WTC11 (cell line): ENCODE measurements around the gene COPS6. TPM values are rescaled to one million over a fixed set of nuclear protein-coding genes. Genes with fewer than 3 reads are reported as not detected.

Experiments used
- ATAC-seq: fragments of 200-7000 bp; cut with Tn5 transposase; 2 replicates; pipeline ENCODE4 v1.10.0; 2021; ENCODE audit warnings: mild to moderate bottlenecking, moderate library complexity
- CTCF ChIA-PET: fragments of 300-600 bp; sonication (Branson Sonifier 250); formaldehyde crosslinking; loops from one replicate; lab custom pipeline; 2021; ENCODE audit warnings: antibody characterized with exemption; lab: Charles Lee
- POLR2A ChIA-PET: fragments of 350-600 bp; sonication (Branson Sonifier 250); formaldehyde crosslinking; loops from one replicate; lab custom pipeline; 2021; ENCODE audit warnings: antibody characterized with exemption; lab: Charles Lee
- DNase-seq: peaks from one replicate; pipeline ENCODE4 v3.0.0; 2021; ENCODE audit warnings: low spot score
- H3K27ac Mint-ChIP-seq: 2 replicates; pipeline ENCODE4 v1.8.0; 2021; ENCODE audit warnings: mixed read lengths
- H3K27me3 Mint-ChIP-seq: 2 replicates; pipeline ENCODE4 v1.8.0; 2021; ENCODE audit warnings: low read depth, mild to moderate bottlenecking, moderate library complexity, mixed read lengths
- H3K36me3 Mint-ChIP-seq: 2 replicates; pipeline ENCODE4 v1.8.0; 2021; ENCODE audit warnings: mixed read lengths
- H3K4me1 Mint-ChIP-seq: 2 replicates; pipeline ENCODE4 v1.8.0; 2022; ENCODE audit warnings: mixed read lengths
- H3K4me3 Mint-ChIP-seq: 2 replicates; pipeline ENCODE4 v1.8.0; 2021; ENCODE audit warnings: mild to moderate bottlenecking, moderate library complexity, mixed read lengths
- H3K9me3 Mint-ChIP-seq: 2 replicates; pipeline ENCODE4 v1.8.0; 2021; ENCODE audit warnings: mixed read lengths
- ELF4 ChIP-seq: sonication (generic); formaldehyde crosslinking; IDR thresholded peaks from 2 replicates; pipeline ENCODE4 v1.8.1; 2022; ENCODE audit warnings: low read depth, mild to moderate bottlenecking, moderate library complexity, missing genetic modification reagents
- GTF2I ChIP-seq: fragments of 250-450 bp; sonication (Bioruptor Pico); conservative IDR thresholded peaks from 2 replicates; pipeline ENCODE4 v1.4.0; 2021; ENCODE audit warnings: mild to moderate bottlenecking
- IRF2 ChIP-seq: sonication (generic); formaldehyde crosslinking; IDR thresholded peaks from 2 replicates; pipeline ENCODE4 v1.8.0; 2022; ENCODE audit warnings: low read depth, missing genetic modification reagents, borderline replicate concordance
- JAZF1 ChIP-seq: fragments of 250-450 bp; sonication (Bioruptor Pico); IDR thresholded peaks from 2 replicates; pipeline ENCODE4 v1.9.0; 2021; ENCODE audit warnings: moderate library complexity, mild to moderate bottlenecking, inconsistent platforms
- JUN ChIP-seq: sonication (generic); formaldehyde crosslinking; IDR thresholded peaks from 2 replicates; pipeline ENCODE4 v1.8.0; 2023; ENCODE audit warnings: mild to moderate bottlenecking, missing genetic modification reagents
- NFYB ChIP-seq: sonication (generic); formaldehyde crosslinking; conservative IDR thresholded peaks from 2 replicates; pipeline ENCODE4 v1.8.0; 2022; ENCODE audit warnings: low read depth, missing genetic modification reagents
- TEAD1 ChIP-seq: sonication (generic); formaldehyde crosslinking; IDR thresholded peaks from 2 replicates; pipeline ENCODE4 v1.8.0; 2022; ENCODE audit warnings: mild to moderate bottlenecking, missing genetic modification reagents
- TEAD4 ChIP-seq: sonication (generic); formaldehyde crosslinking; IDR thresholded peaks from 2 replicates; pipeline ENCODE4 v1.8.0; 2022; ENCODE audit warnings: mild to moderate bottlenecking, missing genetic modification reagents
- ZBTB21 ChIP-seq: sonication (generic); formaldehyde crosslinking; IDR thresholded peaks from 2 replicates; pipeline ENCODE4 v1.8.1; 2023; ENCODE audit warnings: mild to moderate bottlenecking, missing genetic modification reagents, borderline replicate concordance
- ZNF138 ChIP-seq: sonication (generic); formaldehyde crosslinking; conservative IDR thresholded peaks from 2 replicates; pipeline ENCODE4 v1.8.1; 2022; ENCODE audit warnings: mild to moderate bottlenecking, moderate library complexity, missing genetic modification reagents
- ZNF219 ChIP-seq: sonication (generic); formaldehyde crosslinking; IDR thresholded peaks from 2 replicates; pipeline ENCODE4 v1.8.0; 2023; ENCODE audit warnings: missing genetic modification reagents, mild to moderate bottlenecking, borderline replicate concordance
- ZNF263 ChIP-seq: sonication (generic); formaldehyde crosslinking; IDR thresholded peaks from 2 replicates; pipeline ENCODE4 v1.8.1; 2022; ENCODE audit warnings: low read depth, mild to moderate bottlenecking, moderate library complexity, missing genetic modification reagents
- ZNF671 ChIP-seq: fragments of 250-450 bp; sonication (Bioruptor Pico); IDR thresholded peaks from 2 replicates; pipeline ENCODE4 v1.8.0; 2021; ENCODE audit warnings: mild to moderate bottlenecking
- total RNA-seq: library from RNA; stranded (reverse); gene quantifications from 3 replicates; pipeline ENCODE4 v1.2.3, GENCODE V29; 2021
- TF ChIP-seq, protein P1 (sequence below): sonication (generic); formaldehyde crosslinking; IDR thresholded peaks from 2 replicates; pipeline ENCODE4 v1.8.1; 2023; ENCODE audit warnings: mild to moderate bottlenecking, missing genetic modification reagents, borderline replicate concordance
- TF ChIP-seq, protein P2 (sequence below): sonication (generic); formaldehyde crosslinking; IDR thresholded peaks from 2 replicates; pipeline ENCODE4 v1.8.1; 2022; ENCODE audit warnings: missing genetic modification reagents, borderline replicate concordance
- TF ChIP-seq, protein P3 (sequence below): fragments of 200-600 bp; IDR thresholded peaks from 2 replicates; pipeline ENCODE4 v1.8.0; 2022; ENCODE audit warnings: antibody characterized with exemption
- TF ChIP-seq, protein P4 (sequence below): fragments of 250-450 bp; sonication (Bioruptor Pico); IDR thresholded peaks from 2 replicates; pipeline ENCODE4 v1.9.0; 2021; ENCODE audit warnings: moderate library complexity, mild to moderate bottlenecking, inconsistent platforms, borderline replicate concordance
- TF ChIP-seq, protein P5 (sequence below): fragments of 250-450 bp; sonication (Bioruptor Pico); IDR thresholded peaks from 2 replicates; pipeline ENCODE4 v1.8.0; 2021; ENCODE audit warnings: mild to moderate bottlenecking
- TF ChIP-seq, protein P6 (sequence below): sonication (generic); formaldehyde crosslinking; IDR thresholded peaks from 2 replicates; pipeline ENCODE4 v1.8.1; 2022; ENCODE audit warnings: mild to moderate bottlenecking, missing genetic modification reagents, moderate library complexity, borderline replicate concordance
- TF ChIP-seq, protein P7 (sequence below): sonication (generic); formaldehyde crosslinking; IDR thresholded peaks from 2 replicates; pipeline ENCODE4 v1.8.1; 2023; ENCODE audit warnings: mild to moderate bottlenecking, missing genetic modification reagents, moderate library complexity
- TF ChIP-seq, protein P8 (sequence below): sonication (generic); formaldehyde crosslinking; IDR thresholded peaks from 2 replicates; pipeline ENCODE4 v1.8.0; 2022; ENCODE audit warnings: mild to moderate bottlenecking, missing genetic modification reagents

The COPS6 gene
- total RNA-seq, 1 experiment from 2014 or later = 118 TPM

DNA sequence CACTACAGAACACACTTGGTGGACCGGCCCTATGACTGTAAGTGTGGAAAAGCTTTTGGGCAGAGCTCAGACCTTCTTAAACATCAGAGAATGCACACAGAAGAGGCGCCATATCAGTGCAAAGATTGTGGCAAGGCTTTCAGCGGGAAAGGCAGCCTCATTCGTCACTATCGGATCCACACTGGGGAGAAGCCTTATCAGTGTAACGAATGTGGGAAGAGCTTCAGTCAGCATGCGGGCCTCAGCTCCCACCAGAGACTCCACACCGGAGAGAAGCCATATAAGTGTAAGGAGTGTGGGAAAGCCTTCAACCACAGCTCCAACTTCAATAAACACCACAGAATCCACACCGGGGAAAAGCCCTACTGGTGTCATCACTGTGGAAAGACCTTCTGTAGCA is 24.6 kb upstream of the COPS6 start:
- Mint-ChIP-seq H3K36me3 (peaks cover 54% of the 10 kb centered on the region), H3K9me3 (no peaks in the 10 kb centered on the region), H3K4me3 (no peak overlapping the region), H3K27me3 (no peaks in the 10 kb centered on the region), H3K4me1 (no peaks in the 10 kb centered on the region), H3K27ac (no peak overlapping the region)
- ATAC-seq (no peak), DNase-seq (no peak)
- no peak for TF ChIP-seq ZNF263 (CRISPR knock-in tag)
- no peak for TF ChIP-seq ELF4 (CRISPR knock-in tag)
- TF ChIP-seq, protein P1, sequence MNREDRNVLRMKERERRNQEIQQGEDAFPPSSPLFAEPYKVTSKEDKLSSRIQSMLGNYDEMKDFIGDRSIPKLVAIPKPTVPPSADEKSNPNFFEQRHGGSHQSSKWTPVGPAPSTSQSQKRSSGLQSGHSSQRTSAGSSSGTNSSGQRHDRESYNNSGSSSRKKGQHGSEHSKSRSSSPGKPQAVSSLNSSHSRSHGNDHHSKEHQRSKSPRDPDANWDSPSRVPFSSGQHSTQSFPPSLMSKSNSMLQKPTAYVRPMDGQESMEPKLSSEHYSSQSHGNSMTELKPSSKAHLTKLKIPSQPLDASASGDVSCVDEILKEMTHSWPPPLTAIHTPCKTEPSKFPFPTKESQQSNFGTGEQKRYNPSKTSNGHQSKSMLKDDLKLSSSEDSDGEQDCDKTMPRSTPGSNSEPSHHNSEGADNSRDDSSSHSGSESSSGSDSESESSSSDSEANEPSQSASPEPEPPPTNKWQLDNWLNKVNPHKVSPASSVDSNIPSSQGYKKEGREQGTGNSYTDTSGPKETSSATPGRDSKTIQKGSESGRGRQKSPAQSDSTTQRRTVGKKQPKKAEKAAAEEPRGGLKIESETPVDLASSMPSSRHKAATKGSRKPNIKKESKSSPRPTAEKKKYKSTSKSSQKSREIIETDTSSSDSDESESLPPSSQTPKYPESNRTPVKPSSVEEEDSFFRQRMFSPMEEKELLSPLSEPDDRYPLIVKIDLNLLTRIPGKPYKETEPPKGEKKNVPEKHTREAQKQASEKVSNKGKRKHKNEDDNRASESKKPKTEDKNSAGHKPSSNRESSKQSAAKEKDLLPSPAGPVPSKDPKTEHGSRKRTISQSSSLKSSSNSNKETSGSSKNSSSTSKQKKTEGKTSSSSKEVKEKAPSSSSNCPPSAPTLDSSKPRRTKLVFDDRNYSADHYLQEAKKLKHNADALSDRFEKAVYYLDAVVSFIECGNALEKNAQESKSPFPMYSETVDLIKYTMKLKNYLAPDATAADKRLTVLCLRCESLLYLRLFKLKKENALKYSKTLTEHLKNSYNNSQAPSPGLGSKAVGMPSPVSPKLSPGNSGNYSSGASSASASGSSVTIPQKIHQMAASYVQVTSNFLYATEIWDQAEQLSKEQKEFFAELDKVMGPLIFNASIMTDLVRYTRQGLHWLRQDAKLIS (CRISPR knock-in tag) = no peak
- no peak for TF ChIP-seq GTF2I (CRISPR knock-in tag)
- no peak for TF ChIP-seq JUN (CRISPR knock-in tag)
- TF ChIP-seq, protein P2, sequence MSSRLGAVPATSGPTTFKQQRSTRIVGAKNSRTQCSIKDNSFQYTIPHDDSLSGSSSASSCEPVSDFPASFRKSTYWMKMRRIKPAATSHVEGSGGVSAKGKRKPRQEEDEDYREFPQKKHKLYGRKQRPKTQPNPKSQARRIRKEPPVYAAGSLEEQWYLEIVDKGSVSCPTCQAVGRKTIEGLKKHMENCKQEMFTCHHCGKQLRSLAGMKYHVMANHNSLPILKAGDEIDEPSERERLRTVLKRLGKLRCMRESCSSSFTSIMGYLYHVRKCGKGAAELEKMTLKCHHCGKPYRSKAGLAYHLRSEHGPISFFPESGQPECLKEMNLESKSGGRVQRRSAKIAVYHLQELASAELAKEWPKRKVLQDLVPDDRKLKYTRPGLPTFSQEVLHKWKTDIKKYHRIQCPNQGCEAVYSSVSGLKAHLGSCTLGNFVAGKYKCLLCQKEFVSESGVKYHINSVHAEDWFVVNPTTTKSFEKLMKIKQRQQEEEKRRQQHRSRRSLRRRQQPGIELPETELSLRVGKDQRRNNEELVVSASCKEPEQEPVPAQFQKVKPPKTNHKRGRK (CRISPR knock-in tag) = no peak
- no peak for TF ChIP-seq NFYB (CRISPR knock-in tag)
- TF ChIP-seq, protein P3, sequence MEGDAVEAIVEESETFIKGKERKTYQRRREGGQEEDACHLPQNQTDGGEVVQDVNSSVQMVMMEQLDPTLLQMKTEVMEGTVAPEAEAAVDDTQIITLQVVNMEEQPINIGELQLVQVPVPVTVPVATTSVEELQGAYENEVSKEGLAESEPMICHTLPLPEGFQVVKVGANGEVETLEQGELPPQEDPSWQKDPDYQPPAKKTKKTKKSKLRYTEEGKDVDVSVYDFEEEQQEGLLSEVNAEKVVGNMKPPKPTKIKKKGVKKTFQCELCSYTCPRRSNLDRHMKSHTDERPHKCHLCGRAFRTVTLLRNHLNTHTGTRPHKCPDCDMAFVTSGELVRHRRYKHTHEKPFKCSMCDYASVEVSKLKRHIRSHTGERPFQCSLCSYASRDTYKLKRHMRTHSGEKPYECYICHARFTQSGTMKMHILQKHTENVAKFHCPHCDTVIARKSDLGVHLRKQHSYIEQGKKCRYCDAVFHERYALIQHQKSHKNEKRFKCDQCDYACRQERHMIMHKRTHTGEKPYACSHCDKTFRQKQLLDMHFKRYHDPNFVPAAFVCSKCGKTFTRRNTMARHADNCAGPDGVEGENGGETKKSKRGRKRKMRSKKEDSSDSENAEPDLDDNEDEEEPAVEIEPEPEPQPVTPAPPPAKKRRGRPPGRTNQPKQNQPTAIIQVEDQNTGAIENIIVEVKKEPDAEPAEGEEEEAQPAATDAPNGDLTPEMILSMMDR = no peak
- no peak for TF ChIP-seq ZNF219 (CRISPR knock-in tag)
- TF ChIP-seq, protein P4, sequence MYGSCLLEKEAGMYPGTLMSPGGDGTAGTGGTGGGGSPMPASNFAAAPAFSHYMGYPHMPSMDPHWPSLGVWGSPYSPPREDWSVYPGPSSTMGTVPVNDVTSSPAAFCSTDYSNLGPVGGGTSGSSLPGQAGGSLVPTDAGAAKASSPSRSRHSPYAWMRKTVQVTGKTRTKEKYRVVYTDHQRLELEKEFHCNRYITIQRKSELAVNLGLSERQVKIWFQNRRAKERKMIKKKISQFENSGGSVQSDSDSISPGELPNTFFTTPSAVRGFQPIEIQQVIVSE = no peak
- TF ChIP-seq, protein P5, sequence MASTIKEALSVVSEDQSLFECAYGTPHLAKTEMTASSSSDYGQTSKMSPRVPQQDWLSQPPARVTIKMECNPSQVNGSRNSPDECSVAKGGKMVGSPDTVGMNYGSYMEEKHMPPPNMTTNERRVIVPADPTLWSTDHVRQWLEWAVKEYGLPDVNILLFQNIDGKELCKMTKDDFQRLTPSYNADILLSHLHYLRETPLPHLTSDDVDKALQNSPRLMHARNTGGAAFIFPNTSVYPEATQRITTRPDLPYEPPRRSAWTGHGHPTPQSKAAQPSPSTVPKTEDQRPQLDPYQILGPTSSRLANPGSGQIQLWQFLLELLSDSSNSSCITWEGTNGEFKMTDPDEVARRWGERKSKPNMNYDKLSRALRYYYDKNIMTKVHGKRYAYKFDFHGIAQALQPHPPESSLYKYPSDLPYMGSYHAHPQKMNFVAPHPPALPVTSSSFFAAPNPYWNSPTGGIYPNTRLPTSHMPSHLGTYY (CRISPR knock-in tag) = no peak
- TF ChIP-seq IRF2 (CRISPR knock-in tag) = no peak
- TF ChIP-seq ZNF138 (CRISPR knock-in tag) = no peak
- TF ChIP-seq ZNF671 (CRISPR knock-in tag) = no peak
- no peak for TF ChIP-seq TEAD4
- POLR2A ChIA-PET = interaction anchor here (1.3 kb wide), 1 partner anchor 78 kb away, joined by 4 read pairs; no protein-coding TSS in a partner anchor
- CTCF ChIA-PET = interaction anchor here (1.2 kb wide), 1 partner anchor 151 kb away, joined by 3 read pairs; no protein-coding TSS in a partner anchor

DNA sequence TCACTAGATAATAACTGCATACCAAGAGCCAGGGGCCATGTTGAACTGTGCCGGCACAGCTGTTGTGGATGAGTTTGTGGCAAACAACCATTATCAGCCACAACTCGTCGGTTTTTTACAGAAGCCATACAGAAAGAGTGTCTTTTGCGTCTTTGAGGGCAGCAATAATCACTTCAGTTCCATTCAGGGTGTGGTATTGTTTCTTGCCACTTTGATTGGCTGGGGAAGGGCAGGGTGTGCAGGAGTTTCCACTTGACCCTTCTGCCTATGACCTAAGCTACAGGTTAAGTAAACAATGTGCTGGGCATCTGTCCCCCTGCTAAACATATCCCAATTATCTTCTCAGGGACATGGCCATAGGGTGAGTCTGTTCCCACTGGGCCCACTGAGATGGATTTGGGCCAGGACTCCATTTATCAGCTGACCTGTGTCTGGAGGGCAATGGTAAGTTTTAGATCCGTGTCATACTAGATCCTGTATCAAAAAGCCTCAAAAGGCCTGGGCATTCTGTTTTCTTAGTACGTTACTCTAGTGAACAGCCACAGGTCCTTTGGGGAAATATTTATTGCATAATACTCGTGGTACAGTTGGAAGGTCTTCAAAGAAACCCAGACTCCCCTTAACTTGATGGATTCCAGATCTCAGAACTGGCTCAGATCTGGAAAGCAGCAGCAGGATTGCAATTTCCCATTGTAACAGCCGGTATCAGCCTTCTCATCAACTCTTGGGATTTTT is 23.1 kb upstream of the COPS6 start:
- H3K9me3 Mint-ChIP-seq = peaks cover 11% of the 10 kb centered on the region
- no peaks in the 10 kb centered on the region; the same call in 1 of the 2 replicates for H3K27me3 Mint-ChIP-seq
- H3K4me3 Mint-ChIP-seq = no peak overlapping the region
- peaks cover 58% of the 10 kb centered on the region for H3K36me3 Mint-ChIP-seq
- POLR2A ChIA-PET = no interaction called here
- ATAC-seq = no peak
- H3K27ac Mint-ChIP-seq = no peak overlapping the region
- no peak for DNase-seq
- H3K4me1 Mint-ChIP-seq = no peaks in the 10 kb centered on the region
- CTCF ChIA-PET = no interaction called here
- no peak for TF ChIP-seq ZBTB21 (CRISPR knock-in tag)
- TF ChIP-seq, protein P6, sequence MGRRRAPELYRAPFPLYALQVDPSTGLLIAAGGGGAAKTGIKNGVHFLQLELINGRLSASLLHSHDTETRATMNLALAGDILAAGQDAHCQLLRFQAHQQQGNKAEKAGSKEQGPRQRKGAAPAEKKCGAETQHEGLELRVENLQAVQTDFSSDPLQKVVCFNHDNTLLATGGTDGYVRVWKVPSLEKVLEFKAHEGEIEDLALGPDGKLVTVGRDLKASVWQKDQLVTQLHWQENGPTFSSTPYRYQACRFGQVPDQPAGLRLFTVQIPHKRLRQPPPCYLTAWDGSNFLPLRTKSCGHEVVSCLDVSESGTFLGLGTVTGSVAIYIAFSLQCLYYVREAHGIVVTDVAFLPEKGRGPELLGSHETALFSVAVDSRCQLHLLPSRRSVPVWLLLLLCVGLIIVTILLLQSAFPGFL (CRISPR knock-in tag) = no peak
- TF ChIP-seq TEAD1 (CRISPR knock-in tag) = no peak
- TF ChIP-seq JAZF1 (CRISPR knock-in tag) = no peak
- TF ChIP-seq, protein P7, sequence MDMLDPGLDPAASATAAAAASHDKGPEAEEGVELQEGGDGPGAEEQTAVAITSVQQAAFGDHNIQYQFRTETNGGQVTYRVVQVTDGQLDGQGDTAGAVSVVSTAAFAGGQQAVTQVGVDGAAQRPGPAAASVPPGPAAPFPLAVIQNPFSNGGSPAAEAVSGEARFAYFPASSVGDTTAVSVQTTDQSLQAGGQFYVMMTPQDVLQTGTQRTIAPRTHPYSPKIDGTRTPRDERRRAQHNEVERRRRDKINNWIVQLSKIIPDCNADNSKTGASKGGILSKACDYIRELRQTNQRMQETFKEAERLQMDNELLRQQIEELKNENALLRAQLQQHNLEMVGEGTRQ (CRISPR knock-in tag) = no peak
- TF ChIP-seq, protein P8, sequence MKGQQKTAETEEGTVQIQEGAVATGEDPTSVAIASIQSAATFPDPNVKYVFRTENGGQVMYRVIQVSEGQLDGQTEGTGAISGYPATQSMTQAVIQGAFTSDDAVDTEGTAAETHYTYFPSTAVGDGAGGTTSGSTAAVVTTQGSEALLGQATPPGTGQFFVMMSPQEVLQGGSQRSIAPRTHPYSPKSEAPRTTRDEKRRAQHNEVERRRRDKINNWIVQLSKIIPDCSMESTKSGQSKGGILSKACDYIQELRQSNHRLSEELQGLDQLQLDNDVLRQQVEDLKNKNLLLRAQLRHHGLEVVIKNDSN = no peak
